ENCODE data around the gene AKR1D1. TPM values are rescaled to one million over a fixed set of nuclear protein-coding genes. Genes with fewer than 3 reads are reported as not detected.
A peak's percentile ranks its signal among the peaks of the same experiment; 100 is the strongest.

AKR1D1 gene
- total and polyA plus RNA-seq, 2 of the 13 experiments (the other 11 are each of a cell fraction or from before 2014, with no cell fraction given) = 6.9 to 37.0 TPM

- TF ChIP-seq THAP9 (CRISPR knock-in tag; IDR thresholded peaks at IDR 0.05; ENCODE audit: borderline replicate concordance) (no peak), LCORL (IDR thresholded peaks at IDR 0.05) (no peak), LCORL (CRISPR knock-in tag; IDR thresholded peaks at IDR 0.05) (peak; percentile 31), ZNF800 (CRISPR knock-in tag; IDR thresholded peaks at IDR 0.05) (no peak), SRSF9 (IDR thresholded peaks at IDR 0.05; ENCODE audit: borderline replicate concordance, insufficient read depth, low read depth, low read length, poor library complexity, severe bottlenecking) (no peak), XBP1 (CRISPR knock-in tag; IDR thresholded peaks at IDR 0.05) (no peak), NFATC3 (CRISPR knock-in tag; IDR thresholded peaks at IDR 0.05) (no peak), GLI4 (CRISPR knock-in tag; IDR thresholded peaks at IDR 0.05; ENCODE audit: borderline replicate concordance) (no peak), ZNF605 (CRISPR knock-in tag; IDR thresholded peaks at IDR 0.05) (peak; percentile 62), AFF4 (CRISPR knock-in tag; IDR thresholded peaks at IDR 0.05) (no peak), IRF9 (CRISPR knock-in tag; IDR thresholded peaks at IDR 0.05; ENCODE audit: borderline replicate concordance) (no peak), MYNN (CRISPR knock-in tag; IDR thresholded peaks at IDR 0.05; ENCODE audit: low read depth) (no peak), PCBP1 (IDR thresholded peaks at IDR 0.05; ENCODE audit: borderline replicate concordance, low read depth, low read length) (no peak), ZUFSP (CRISPR knock-in tag; IDR thresholded peaks at IDR 0.05; ENCODE audit: borderline replicate concordance) (no peak), SNAPC2 (CRISPR knock-in tag; IDR thresholded peaks at IDR 0.05) (0 out of 2 replicates have a peak, but pooled peaks have one; percentile 16)
Measured at GRCh38 chr7:138151731-138152577, 75.7 kb downstream of the AKR1D1 start (continued).

All from HepG2 (cell line).